AG04450 (cell line): ENCODE data around the gene PBX1. TPM values are rescaled to one million over a fixed set of nuclear protein-coding genes. Genes with fewer than 3 reads are reported as not detected.

Experiments
- CTCF ChIA-PET: fragments of 300-600, 350-600 bp; formaldehyde crosslinking; extraction: SDS; loops from one replicate; lab custom pipeline; 2022; ENCODE audit warnings: antibody characterized with exemption, inconsistent platforms; lab: Charles Lee
- POLR2A ChIA-PET: fragments of 350-600 bp; formaldehyde crosslinking; extraction: SDS; loops from one replicate; lab custom pipeline; 2021; ENCODE audit warnings: antibody characterized with exemption, inconsistent platforms; lab: Yijun Ruan, JAX
- DNase-seq: peaks from one replicate; pipeline ENCODE4 v3.0.0-alpha.2; 2011; ENCODE audit warnings: low read depth, low spot score
- H3K27ac ChIP-seq: one replicate; pipeline ENCODE4 v1.5.1; 2012; ENCODE audit warnings: low read depth, low read length, control low read depth
- H3K27me3 ChIP-seq: one replicate; pipeline ENCODE4 v1.6.0; 2012; ENCODE audit warnings: low read length; ENCODE audit not compliant: control insufficient read depth, insufficient read depth
- H3K4me3 ChIP-seq: 2 replicates; pipeline ENCODE4 v1.5.1; 2011; ENCODE audit warnings: mild to moderate bottlenecking, low read depth, low read length, control low read depth
- H3K9me3 ChIP-seq: 2 replicates; pipeline ENCODE4 v1.5.1; 2012; ENCODE audit warnings: low read length; ENCODE audit not compliant: control insufficient read depth, insufficient read depth
- polyA plus RNA-seq: library from polyadenylated mRNA; depleted of rRNA; stranded (reverse); fragments of >200 nt; gene quantifications from 2 replicates; pipeline ENCODE4 v1.2.3, GENCODE V29; 2011
- TF ChIP-seq, protein P1 (sequence below): IDR thresholded peaks from 2 replicates; pipeline ENCODE4 v1.5.1; 2011; ENCODE audit warnings: low read depth, low read length, control low read depth, inconsistent platforms

PBX1 gene
- polyA plus RNA-seq, 1 experiment = 49.9 TPM

DNA sequence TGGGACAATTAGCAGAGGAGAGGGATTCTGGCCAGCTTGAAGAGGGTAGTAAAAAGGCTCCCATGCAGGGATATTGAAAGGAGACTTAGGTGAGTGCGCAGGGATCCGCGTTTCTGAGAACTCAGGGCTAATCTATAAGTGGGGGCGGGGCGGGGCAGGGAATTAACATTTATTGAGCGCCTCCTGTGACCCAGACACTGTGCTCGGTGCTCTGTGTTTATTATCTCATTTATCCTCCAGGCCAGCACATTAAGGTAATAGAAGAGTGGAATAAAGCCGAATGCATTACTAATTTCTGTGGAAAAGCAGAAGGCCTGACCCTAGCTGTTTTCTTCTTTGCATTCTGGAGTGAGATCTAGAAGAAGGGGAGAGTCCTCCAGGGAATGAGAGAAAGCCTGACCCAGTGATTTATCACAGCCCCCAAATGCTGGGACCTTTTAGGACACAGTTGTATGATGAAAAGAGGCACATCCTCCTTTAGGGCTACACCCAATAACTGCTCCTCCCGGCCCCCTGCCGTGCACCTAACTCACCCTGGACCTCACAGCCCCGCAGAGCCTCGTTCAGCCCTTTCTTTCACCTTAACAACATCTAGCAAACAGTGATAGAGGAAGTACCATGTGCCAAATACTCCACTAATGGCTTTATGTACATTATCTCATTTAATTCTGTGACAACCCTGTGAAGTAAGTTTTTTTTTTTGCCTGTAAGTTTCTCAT, 317.6 kb downstream of the PBX1 start:
- ChIA-PET CTCF (no interaction called here), POLR2A (no interaction called here)
- DNase-seq = no peak
- H3K9me3 ChIP-seq = no peaks in the 10 kb centered on the region
- no peak overlapping the region for H3K4me3 ChIP-seq
- TF ChIP-seq, protein P1, sequence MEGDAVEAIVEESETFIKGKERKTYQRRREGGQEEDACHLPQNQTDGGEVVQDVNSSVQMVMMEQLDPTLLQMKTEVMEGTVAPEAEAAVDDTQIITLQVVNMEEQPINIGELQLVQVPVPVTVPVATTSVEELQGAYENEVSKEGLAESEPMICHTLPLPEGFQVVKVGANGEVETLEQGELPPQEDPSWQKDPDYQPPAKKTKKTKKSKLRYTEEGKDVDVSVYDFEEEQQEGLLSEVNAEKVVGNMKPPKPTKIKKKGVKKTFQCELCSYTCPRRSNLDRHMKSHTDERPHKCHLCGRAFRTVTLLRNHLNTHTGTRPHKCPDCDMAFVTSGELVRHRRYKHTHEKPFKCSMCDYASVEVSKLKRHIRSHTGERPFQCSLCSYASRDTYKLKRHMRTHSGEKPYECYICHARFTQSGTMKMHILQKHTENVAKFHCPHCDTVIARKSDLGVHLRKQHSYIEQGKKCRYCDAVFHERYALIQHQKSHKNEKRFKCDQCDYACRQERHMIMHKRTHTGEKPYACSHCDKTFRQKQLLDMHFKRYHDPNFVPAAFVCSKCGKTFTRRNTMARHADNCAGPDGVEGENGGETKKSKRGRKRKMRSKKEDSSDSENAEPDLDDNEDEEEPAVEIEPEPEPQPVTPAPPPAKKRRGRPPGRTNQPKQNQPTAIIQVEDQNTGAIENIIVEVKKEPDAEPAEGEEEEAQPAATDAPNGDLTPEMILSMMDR = no peak
- H3K27me3 ChIP-seq = no peaks in the 10 kb centered on the region
- H3K27ac ChIP-seq = no peak overlapping the region

DNA sequence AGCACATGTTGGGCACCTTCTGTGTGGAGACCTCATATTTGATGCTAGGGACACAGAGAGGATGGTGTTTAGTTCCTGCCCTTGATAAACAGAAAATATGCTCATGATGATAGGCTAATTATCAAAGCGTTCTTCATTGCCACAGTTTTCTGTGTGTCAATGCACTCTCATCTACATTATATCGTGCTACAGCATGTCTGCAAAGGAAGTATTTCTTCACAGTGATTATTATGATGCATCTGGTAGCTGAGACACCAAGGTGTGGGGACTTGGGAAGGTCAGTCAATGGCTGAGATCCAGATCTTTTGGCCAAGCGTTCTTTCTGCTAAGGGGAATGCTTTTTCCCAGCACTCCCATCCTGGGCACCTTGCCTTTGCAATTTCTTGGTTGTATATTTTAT, 321.2 kb downstream of the PBX1 start:
- no peaks in the 10 kb centered on the region for H3K27me3 ChIP-seq
- TF ChIP-seq, protein P1 = no peak
- H3K9me3 ChIP-seq = no peaks in the 10 kb centered on the region
- H3K4me3 ChIP-seq = no peak overlapping the region
- DNase-seq = no peak
- CTCF ChIA-PET = interaction anchor here (0.6 kb wide), 1 partner anchor 105 kb away, joined by 3 read pairs; no protein-coding TSS in a partner anchor
- POLR2A ChIA-PET = no interaction called here
- H3K27ac ChIP-seq = no peak overlapping the region

DNA sequence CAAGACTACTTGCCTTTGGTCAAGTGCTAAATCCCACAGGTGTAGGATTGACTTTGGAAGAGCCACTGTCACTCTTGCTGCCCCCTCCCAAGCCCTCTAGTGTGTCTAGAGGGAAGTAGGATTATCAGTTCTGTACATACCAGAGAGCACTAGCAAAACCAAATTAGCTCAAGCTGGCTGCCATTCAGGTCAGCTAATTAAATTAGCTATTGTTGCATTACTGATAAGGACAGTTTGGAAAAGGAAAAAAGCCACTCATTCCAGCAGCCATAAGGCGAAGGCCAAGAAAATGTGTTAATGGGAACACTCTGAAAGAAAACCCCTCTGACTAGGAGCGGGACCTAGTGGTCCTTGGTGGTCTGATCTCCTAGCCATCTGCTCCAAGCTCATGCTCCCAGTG, 321.7 kb downstream of the PBX1 start:
- TF ChIP-seq, protein P1 = no peak
- ChIA-PET CTCF (interaction anchor here (0.6 kb wide), 1 partner anchor 104 kb away, joined by 3 read pairs; no protein-coding TSS in a partner anchor), POLR2A (no interaction called here)
- H3K27ac ChIP-seq = no peak overlapping the region
- H3K4me3 ChIP-seq = no peak overlapping the region
- no peaks in the 10 kb centered on the region for H3K27me3 ChIP-seq
- no peaks in the 10 kb centered on the region for H3K9me3 ChIP-seq
- no peak for DNase-seq

DNA sequence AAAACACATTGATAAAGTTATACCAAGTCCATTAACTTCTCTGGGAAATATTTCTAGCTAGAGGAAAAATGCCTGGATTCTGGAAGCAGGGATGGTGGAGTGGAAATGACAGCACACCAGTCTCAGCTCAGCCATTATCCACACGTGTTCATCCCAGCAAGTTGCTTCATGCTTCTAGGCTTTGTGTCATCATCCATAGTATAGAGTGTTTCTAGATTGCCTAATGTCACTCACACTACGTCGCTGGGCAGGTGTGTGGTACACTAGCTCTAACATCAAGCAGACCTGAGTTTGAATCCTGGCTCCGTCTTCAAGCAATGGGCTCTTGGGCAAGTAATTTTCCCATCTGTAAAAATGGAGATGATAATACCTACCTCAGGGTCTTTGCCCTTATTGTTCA, 326.3 kb downstream of the PBX1 start:
- Histone ChIP-seq H3K27ac (no peak overlapping the region), H3K9me3 (no peaks in the 10 kb centered on the region), H3K27me3 (no peaks in the 10 kb centered on the region), H3K4me3 (no peak overlapping the region)
- POLR2A ChIA-PET = no interaction called here
- CTCF ChIA-PET = no interaction called here
- DNase-seq = no peak
- TF ChIP-seq, protein P1 = no peak

DNA sequence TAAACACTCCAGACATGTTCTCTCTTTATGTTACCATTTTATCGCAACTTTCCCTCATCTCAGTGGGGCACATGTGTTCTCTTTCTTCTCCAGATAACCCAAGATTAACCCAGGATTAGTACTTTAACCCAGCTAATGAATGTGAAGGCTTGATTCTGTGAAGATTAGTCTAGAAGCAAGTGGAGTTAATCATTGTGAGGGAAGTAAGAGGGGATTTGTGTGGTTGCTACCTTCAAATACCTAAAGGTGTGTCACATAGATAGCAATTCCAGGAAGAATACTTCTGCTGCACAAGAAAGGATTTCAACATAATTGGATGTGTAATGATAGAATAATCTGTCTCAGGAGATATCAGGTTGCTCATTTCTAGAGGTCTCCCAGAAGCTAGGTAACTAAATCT, 327.1 kb downstream of the PBX1 start:
- H3K9me3 ChIP-seq = no peaks in the 10 kb centered on the region
- no peaks in the 10 kb centered on the region for H3K27me3 ChIP-seq
- no peak overlapping the region for H3K4me3 ChIP-seq
- DNase-seq = no peak
- H3K27ac ChIP-seq = no peak overlapping the region
- TF ChIP-seq, protein P1 = no peak
- CTCF ChIA-PET = interaction anchor here (1.0 kb wide), 1 partner anchor 25 kb away, joined by 3 read pairs; no protein-coding TSS in a partner anchor
- POLR2A ChIA-PET = no interaction called here
